Tibial nerve (tissue), 4 donors: ENCODE results near the gene ZACN. TPM values are rescaled to one million over a fixed set of nuclear protein-coding genes. Genes with fewer than 3 reads are reported as not detected.
"Not testable (repeated sequence)": the region's sequence is repeated elsewhere in the genome, so short reads cannot be mapped to it uniquely, and the experiment has no call there.

Source experiments
- DNase-seq, 2 donors: peaks; one replicate each; pipeline ENCODE4 v3.0.0-alpha.2; 2019; ENCODE audit warnings: low spot score in 2 of 2
- H3K27ac ChIP-seq, 4 donors: fragments of 200-600 bp; sonication (generic) in 3 of 4; one replicate each; pipeline ENCODE4 v1.5.1; 2017 to 2019; ENCODE audit warnings: mild to moderate bottlenecking in 1 of 4
- H3K27me3 ChIP-seq, 2 donors: fragments of 200-600 bp; sonication (generic) in 1 of 2; one replicate each; pipeline versions ENCODE4 v1.5.1 to v1.6.0; 2017 to 2019
- H3K36me3 ChIP-seq, 3 donors: fragments of 200-600 bp; sonication (generic); one replicate each; pipeline ENCODE4 v1.5.1; 2018 to 2019
- H3K4me1 ChIP-seq, 4 donors: fragments of 200-600 bp; sonication (generic) in 3 of 4; one replicate each; pipeline ENCODE4 v1.5.1; 2017 to 2019
- H3K4me3 ChIP-seq, 4 donors: fragments of 200-600 bp; sonication (generic) in 3 of 4; one replicate each; pipeline ENCODE4 v1.5.1; 2017 to 2019; ENCODE audit warnings: mild to moderate bottlenecking in 1 of 4, moderate library complexity in 1 of 4
- H3K9me3 ChIP-seq, 4 donors: fragments of 200-600 bp; sonication (generic) in 3 of 4; one replicate each; pipeline ENCODE4 v1.5.1; 2017 to 2019
- EP300 ChIP-seq, 2 donors: sonication (generic); formaldehyde crosslinking; IDR thresholded peaks; one replicate each; pipeline ENCODE4 v1.6.1; 2017; ENCODE audit warnings: antibody characterized with exemption in 2 of 2, mild to moderate bottlenecking in 1 of 2
- POLR2A ChIP-seq, 2 donors: fragments of 450-650 bp; IDR thresholded peaks; one replicate each; pipeline ENCODE4 v1.6.1; 2017; ENCODE audit warnings: antibody characterized with exemption in 2 of 2, mild to moderate bottlenecking in 2 of 2, moderate library complexity in 2 of 2
- WGBS, 2 donors: methylation state at CpG; one replicate each; pipeline ENCODE4 v1.1.5; 2018; 5-methylcytosine and 5-hydroxymethylcytosine counted together
- total RNA-seq, 4 donors: library from RNA; depleted of rRNA; stranded (reverse); fragments of >200 nt; gene quantifications; one replicate each; pipeline ENCODE4 v1.1.0, GENCODE V29; 2016
- TF ChIP-seq, protein P1 (sequence below), 5 experiments: fragments of 200-600 bp in 3 of 5; fragments of 450-650 bp in 2 of 5; sonication (generic) in 3 of 5; IDR thresholded peaks; one replicate each; pipeline ENCODE4 v1.5.1; 2016 to 2019; ENCODE audit warnings: antibody characterized with exemption in 5 of 5, mild to moderate bottlenecking in 3 of 5, moderate library complexity in 2 of 5

Gene ZACN
- total RNA-seq, 4 donors from 2014 or later, result not detected

DNA sequence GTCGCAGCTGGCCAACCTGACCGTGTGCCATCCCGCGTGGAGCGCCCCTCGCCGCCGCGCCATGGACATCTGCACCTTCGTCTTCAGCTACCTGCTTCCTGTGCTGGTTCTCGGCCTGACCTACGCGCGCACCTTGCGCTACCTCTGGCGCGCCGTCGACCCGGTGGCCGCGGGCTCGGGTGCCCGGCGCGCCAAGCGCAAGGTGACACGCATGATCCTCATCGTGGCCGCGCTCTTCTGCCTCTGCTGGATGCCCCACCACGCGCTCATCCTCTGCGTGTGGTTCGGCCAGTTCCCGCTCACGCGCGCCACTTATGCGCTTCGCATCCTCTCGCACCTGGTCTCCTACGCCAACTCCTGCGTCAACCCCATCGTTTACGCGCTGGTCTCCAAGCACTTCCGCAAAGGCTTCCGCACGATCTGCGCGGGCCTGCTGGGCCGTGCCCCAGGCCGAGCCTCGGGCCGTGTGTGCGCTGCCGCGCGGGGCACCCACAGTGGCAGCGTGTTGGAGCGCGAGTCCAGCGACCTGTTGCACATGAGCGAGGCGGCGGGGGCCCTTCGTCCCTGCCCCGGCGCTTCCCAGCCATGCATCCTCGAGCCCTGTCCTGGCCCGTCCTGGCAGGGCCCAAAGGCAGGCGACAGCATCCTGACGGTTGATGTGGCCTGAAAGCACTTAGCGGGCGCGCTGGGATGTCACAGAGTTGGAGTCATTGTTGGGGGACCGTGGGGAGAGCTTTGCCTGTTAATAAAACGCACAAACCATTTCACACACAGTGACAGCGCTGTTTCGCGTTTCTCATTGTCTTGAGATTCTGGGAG, 2.0 kb upstream of the ZACN start:
- H3K4me1 ChIP-seq, result peaks cover 0 to 55% (median 38%) of the 10 kb centered on the region in 4 donors
- peak overlapping the region in 2 of 4 donors; percentile 1 to 9 for H3K4me3 ChIP-seq
- peaks cover 0 to 63% of the 10 kb centered on the region in 2 donors for H3K27me3 ChIP-seq
- H3K9me3 ChIP-seq, result no peaks in the 10 kb centered on the region
- H3K27ac ChIP-seq, result no peak overlapping the region
- no peak for TF ChIP-seq EP300 (IDR thresholded peaks at IDR 0.05)
- TF ChIP-seq, protein P1, sequence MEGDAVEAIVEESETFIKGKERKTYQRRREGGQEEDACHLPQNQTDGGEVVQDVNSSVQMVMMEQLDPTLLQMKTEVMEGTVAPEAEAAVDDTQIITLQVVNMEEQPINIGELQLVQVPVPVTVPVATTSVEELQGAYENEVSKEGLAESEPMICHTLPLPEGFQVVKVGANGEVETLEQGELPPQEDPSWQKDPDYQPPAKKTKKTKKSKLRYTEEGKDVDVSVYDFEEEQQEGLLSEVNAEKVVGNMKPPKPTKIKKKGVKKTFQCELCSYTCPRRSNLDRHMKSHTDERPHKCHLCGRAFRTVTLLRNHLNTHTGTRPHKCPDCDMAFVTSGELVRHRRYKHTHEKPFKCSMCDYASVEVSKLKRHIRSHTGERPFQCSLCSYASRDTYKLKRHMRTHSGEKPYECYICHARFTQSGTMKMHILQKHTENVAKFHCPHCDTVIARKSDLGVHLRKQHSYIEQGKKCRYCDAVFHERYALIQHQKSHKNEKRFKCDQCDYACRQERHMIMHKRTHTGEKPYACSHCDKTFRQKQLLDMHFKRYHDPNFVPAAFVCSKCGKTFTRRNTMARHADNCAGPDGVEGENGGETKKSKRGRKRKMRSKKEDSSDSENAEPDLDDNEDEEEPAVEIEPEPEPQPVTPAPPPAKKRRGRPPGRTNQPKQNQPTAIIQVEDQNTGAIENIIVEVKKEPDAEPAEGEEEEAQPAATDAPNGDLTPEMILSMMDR (IDR thresholded peaks at IDR 0.05), result no peak
- no peak for TF ChIP-seq POLR2A (IDR thresholded peaks at IDR 0.05)
- no peak for DNase-seq
- WGBS, 2 donors, result 2 to 5% methylated on average over 54 to 58 of the region's 82 CpGs
- H3K36me3 ChIP-seq, result peaks cover 0 to under 1% (median 0%) of the 10 kb centered on the region in 3 donors

DNA sequence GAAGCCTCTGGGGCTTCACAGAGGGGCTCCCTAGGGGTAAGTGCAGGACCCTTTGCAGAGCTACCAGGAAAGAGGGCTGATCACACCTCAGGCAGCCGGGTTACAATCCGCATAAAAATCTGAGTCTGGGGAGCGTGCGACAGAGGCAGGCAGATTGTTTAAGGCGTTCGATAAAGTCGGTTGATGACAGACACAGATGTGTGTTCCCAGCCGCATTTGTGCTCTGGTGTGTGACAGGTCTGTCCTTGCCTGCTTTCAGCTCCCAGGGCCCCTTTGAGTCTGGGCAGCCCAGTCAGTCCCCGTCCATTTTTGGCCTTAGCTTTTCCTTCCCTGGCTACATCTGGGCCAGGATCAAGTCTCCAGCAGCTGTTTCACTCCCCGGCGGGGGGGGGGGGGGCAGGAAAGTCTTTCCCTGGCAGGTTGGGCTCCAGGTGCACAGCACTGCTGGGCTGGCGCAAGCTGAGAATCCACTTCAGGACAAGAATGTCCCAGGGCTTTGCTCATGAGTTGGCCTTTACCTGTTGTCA, 1.3 kb upstream of the ZACN start:
- H3K27ac ChIP-seq, result no peak overlapping the region
- H3K27me3 ChIP-seq, result peaks cover 0 to 63% of the 10 kb centered on the region in 2 donors
- no peak overlapping the region for H3K4me3 ChIP-seq
- TF ChIP-seq EP300 (IDR thresholded peaks at IDR 0.05), result no peak
- TF ChIP-seq POLR2A (IDR thresholded peaks at IDR 0.05), result no peak
- TF ChIP-seq, protein P1 (IDR thresholded peaks at IDR 0.05), result no peak
- peaks cover 0 to 55% (median 38%) of the 10 kb centered on the region in 4 donors for H3K4me1 ChIP-seq
- 16 to 23% methylated on average over 12 of the region's 12 CpGs for WGBS, 2 donors
- H3K36me3 ChIP-seq, result peaks cover 0 to 7% (median 0%) of the 10 kb centered on the region in 3 donors
- no peaks in the 10 kb centered on the region for H3K9me3 ChIP-seq
- DNase-seq, result no peak

DNA sequence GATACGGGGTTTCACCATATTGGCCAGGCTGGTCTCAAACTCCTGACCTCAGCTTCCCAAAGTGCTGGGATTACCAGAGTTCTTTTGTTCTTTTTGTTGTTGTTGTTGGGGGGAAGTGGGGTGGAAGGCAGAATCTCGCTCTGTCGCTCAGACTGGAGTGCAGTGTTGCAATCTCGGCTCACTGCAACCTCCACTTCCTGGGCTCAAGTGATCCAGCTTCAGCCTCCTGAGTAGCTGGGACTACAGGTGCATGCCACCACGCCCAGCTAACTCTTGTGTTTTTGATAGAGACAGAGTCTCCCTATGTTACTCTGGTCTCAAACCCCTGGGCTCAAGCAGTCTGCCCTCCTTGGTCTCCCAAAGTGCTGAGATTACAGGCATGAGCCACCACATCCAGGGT, 612 bp upstream of the ZACN start:
- not testable (repeated sequence) for H3K4me3 ChIP-seq, DNase-seq, H3K27ac ChIP-seq, H3K9me3 ChIP-seq
- peaks cover 0 to 63% of the 10 kb centered on the region in 2 donors for H3K27me3 ChIP-seq
- peaks cover 0 to 50% (median 36%) of the 10 kb centered on the region in 4 donors for H3K4me1 ChIP-seq
- 57 to 70% methylated on average over 5 of the region's 5 CpGs for WGBS, 2 donors
- peaks cover 0 to 15% (median 0%) of the 10 kb centered on the region in 3 donors for H3K36me3 ChIP-seq

DNA sequence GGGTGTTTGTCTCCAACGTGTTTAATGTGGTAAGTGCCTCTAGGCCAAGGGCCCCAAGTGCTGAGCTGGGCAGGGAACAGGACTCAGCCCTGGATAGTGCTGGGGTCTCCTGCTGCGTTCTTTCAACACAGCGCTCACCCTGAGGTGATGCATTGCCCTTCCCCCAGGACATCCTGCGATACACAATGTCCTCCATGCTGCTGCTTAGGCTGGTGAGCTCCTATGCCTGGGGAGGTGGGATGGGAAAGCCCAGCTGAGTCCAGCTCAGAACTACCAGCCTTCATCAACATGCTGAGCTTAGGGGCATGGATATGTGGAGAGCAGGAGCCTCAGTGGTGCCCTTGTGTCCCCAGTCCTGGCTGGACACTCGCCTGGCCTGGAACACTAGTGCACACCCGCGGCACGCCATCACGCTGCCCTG, 563 bp downstream of the ZACN start:
- no peak for DNase-seq
- H3K27me3 ChIP-seq, result peaks cover 0 to 51% of the 10 kb centered on the region in 2 donors
- no peak overlapping the region for H3K27ac ChIP-seq
- H3K4me3 ChIP-seq, result no peak overlapping the region
- TF ChIP-seq POLR2A (IDR thresholded peaks at IDR 0.05) (no peak), EP300 (IDR thresholded peaks at IDR 0.05) (no peak)
- TF ChIP-seq, protein P1 (IDR thresholded peaks at IDR 0.05), result no peak
- WGBS, 2 donors, result 34 to 40% methylated on average over 8 to 9 of the region's 9 CpGs
- no peaks in the 10 kb centered on the region for H3K9me3 ChIP-seq
- H3K4me1 ChIP-seq, result peaks cover 0 to 44% (median 31%) of the 10 kb centered on the region in 4 donors
- H3K36me3 ChIP-seq, result peaks cover 0 to 26% (median 0%) of the 10 kb centered on the region in 3 donors

DNA sequence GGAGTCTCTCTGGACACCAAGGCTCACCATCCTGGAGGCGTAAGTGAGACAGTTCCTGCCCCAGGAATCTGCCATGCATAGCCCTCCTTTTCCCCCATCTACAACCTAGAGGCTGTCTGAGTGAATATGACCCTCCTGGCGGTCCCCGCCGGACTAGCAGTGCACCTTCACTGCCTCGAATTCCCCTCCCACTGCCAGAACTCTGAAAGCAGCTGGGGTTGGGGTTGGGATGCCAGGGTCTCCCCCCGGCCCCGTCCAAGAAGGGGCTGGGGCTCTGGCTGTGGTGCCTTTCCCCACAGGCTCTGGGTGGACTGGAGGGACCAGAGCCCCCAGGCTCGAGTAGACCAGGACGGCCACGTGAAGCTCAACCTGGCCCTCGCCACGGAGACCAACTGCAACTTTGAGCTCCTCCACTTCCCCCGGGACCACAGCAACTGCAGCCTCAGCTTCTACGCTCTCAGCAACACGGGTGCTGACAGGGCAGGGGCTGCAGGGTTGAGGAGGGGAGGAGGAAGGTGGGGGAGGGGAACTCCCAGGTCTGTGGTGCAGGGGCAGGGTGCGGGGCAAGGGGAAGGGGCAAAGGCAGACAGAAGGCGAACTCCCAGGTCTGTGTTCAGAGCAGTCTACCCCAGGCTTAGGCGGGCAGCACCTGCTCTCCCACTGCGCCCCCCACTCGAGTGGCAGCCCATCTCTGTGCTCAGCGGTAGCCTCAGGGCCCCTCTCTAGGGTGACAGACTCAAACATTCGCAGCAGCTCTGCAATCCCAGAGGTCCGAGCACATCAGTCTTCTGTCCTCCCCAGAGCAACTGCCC, 1.2 kb downstream of the ZACN start:
- H3K27me3 ChIP-seq, result peaks cover 0 to 45% of the 10 kb centered on the region in 2 donors
- no peak overlapping the region for H3K4me3 ChIP-seq
- 4 to 7% methylated on average over 10 to 23 of the region's 23 CpGs for WGBS, 2 donors
- H3K36me3 ChIP-seq, result peaks cover 0 to 32% (median 3%) of the 10 kb centered on the region in 3 donors
- H3K27ac ChIP-seq, result no peak overlapping the region
- TF ChIP-seq, protein P1 (IDR thresholded peaks at IDR 0.05), result no peak
- TF ChIP-seq POLR2A (IDR thresholded peaks at IDR 0.05) (no peak), EP300 (IDR thresholded peaks at IDR 0.05) (no peak)
- H3K9me3 ChIP-seq, result no peaks in the 10 kb centered on the region
- H3K4me1 ChIP-seq, result peaks cover 0 to 37% (median 25%) of the 10 kb centered on the region in 4 donors
- DNase-seq, result no peak
